Keratinocyte (primary cell): Measurements from ENCODE around the gene PIK3AP1. TPM values are rescaled to one million over a fixed set of nuclear protein-coding genes. Genes with fewer than 3 reads are reported as not detected.

Experiments
- DNase-seq: peaks from one replicate; pipeline ENCODE4 v3.0.0-alpha.2; 2011; ENCODE audit warnings: low read depth, missing footprints, low spot score
- FAIRE-seq: peaks from 2 replicates; lab custom pipeline; 2011; peaks lifted over from hg19 to GRCh38; lab: Jason Lieb, UNC
- H2AFZ ChIP-seq: 2 replicates; pipeline ENCODE4 v1.6.0; 2012; ENCODE audit warnings: low read length, control low read depth, inconsistent platforms; ENCODE audit not compliant: control insufficient read depth
- H3K27ac ChIP-seq: 2 replicates; pipeline ENCODE4 v1.5.1; 2011; ENCODE audit warnings: low read length; ENCODE audit not compliant: control insufficient read depth, insufficient read depth
- H3K27me3 ChIP-seq: 3 replicates; pipeline ENCODE4 v1.6.0; 2011; ENCODE audit warnings: low read length; ENCODE audit not compliant: control insufficient read depth, insufficient read depth; ENCODE audit errors: extremely low read depth
- H3K36me3 ChIP-seq, 2 experiments: 2 replicates in 1 of 2; 3 replicates in 1 of 2; pipeline ENCODE4 v1.5.1; 2011; ENCODE audit warnings: low read length in 2 of 2, mild to moderate bottlenecking in 1 of 2; ENCODE audit not compliant: control insufficient read depth in 2 of 2, insufficient read depth in 2 of 2; ENCODE audit errors: extremely low read depth in 1 of 2
- H3K4me1 ChIP-seq: 3 replicates; pipeline ENCODE4 v1.5.1; 2011; ENCODE audit warnings: low read length; ENCODE audit not compliant: control insufficient read depth, insufficient read depth; ENCODE audit errors: extremely low read depth
- H3K4me2 ChIP-seq: 3 replicates; pipeline ENCODE4 v1.6.0; 2011; ENCODE audit warnings: low read depth, low read length; ENCODE audit not compliant: control insufficient read depth, insufficient read depth; ENCODE audit errors: extremely low read depth
- H3K4me3 ChIP-seq, 3 experiments: fragments of 200-600 bp in 1 of 3; sonication (generic) in 1 of 3; 2 replicates in 2 of 3; 3 replicates in 1 of 3; pipeline ENCODE4 v1.5.1; 2011 to 2016; ENCODE audit warnings: low read length in 3 of 3, mild to moderate bottlenecking in 3 of 3, control low read depth in 2 of 3, inconsistent platforms in 1 of 3, low read depth in 1 of 3, mixed read lengths in 1 of 3, mixed run types in 1 of 3, moderate library complexity in 1 of 3; ENCODE audit not compliant: control insufficient read depth in 2 of 3, insufficient read depth in 2 of 3; ENCODE audit errors: extremely low read depth in 1 of 3
- H3K79me2 ChIP-seq: 2 replicates; pipeline ENCODE4 v1.6.0; 2012; ENCODE audit warnings: low read length; ENCODE audit not compliant: control insufficient read depth, insufficient read depth
- H3K9ac ChIP-seq: 3 replicates; pipeline ENCODE4 v1.6.0; 2011; ENCODE audit warnings: low read length; ENCODE audit not compliant: control insufficient read depth, insufficient read depth; ENCODE audit errors: extremely low read depth
- H3K9me1 ChIP-seq: 3 replicates; pipeline ENCODE4 v1.6.0; 2011; ENCODE audit warnings: low read length; ENCODE audit not compliant: control insufficient read depth, insufficient read depth; ENCODE audit errors: extremely low read depth
- H3K9me3 ChIP-seq: 2 replicates; pipeline ENCODE4 v1.5.1; 2012; ENCODE audit warnings: low read depth, low read length; ENCODE audit not compliant: control insufficient read depth
- H4K20me1 ChIP-seq: 3 replicates; pipeline ENCODE4 v1.6.0; 2011; ENCODE audit warnings: low read length; ENCODE audit not compliant: control insufficient read depth, insufficient read depth; ENCODE audit errors: extremely low read depth
- EZH2 ChIP-seq: IDR thresholded peaks from one replicate; pipeline ENCODE4 v1.6.1; 2012; ENCODE audit warnings: inconsistent platforms, mild to moderate bottlenecking, low read length, moderate library complexity
- dilution Hi-C: fragments of 300-500 bp; cut with MboI; formaldehyde crosslinking; loops from one replicate; pipeline ENCODE4 v1.7.0; 2020; ENCODE audit warnings: low sequenced_read_pairs; ENCODE audit not compliant: extremely low pct_ligation_motif_present
- polyA plus RNA-seq, 5 experiments: library from polyadenylated mRNA; depleted of rRNA in 3 of 5; stranded (reverse) in 3 of 5; stranded (forward) in 1 of 5; unstranded in 1 of 5; fragments of >200 nt; gene quantifications; 1 replicate in 1 of 5; 2 replicates in 3 of 5; 3 replicates in 1 of 5; pipeline versions ENCODE4 v1.2.1 to v1.2.3, GENCODE V29; 2011 to 2012; ENCODE audit warnings: missing spikeins in 2 of 5, low read depth in 1 of 5, low replicate concordance in 1 of 5
- TF ChIP-seq, protein P1 (sequence below), 3 experiments: IDR thresholded peaks in 1 of 3; conservative IDR thresholded peaks in 1 of 3; optimal IDR thresholded peaks in 1 of 3; 2 replicates in 2 of 3; 3 replicates in 1 of 3; pipeline versions ENCODE3 to v1.5.1; 2011; ENCODE audit warnings: low read length in 3 of 3, mild to moderate bottlenecking in 3 of 3, moderate library complexity in 2 of 3, control low read depth in 1 of 3, inconsistent platforms in 1 of 3; ENCODE audit not compliant: insufficient read depth in 2 of 3; ENCODE audit errors: extremely low read depth in 1 of 3

Gene PIK3AP1
- polyA plus RNA-seq, 1 donor (not counting 4 experiments of a cell fraction or from before 2014, with no cell fraction given) = not detected

- TF ChIP-seq, protein P1, sequence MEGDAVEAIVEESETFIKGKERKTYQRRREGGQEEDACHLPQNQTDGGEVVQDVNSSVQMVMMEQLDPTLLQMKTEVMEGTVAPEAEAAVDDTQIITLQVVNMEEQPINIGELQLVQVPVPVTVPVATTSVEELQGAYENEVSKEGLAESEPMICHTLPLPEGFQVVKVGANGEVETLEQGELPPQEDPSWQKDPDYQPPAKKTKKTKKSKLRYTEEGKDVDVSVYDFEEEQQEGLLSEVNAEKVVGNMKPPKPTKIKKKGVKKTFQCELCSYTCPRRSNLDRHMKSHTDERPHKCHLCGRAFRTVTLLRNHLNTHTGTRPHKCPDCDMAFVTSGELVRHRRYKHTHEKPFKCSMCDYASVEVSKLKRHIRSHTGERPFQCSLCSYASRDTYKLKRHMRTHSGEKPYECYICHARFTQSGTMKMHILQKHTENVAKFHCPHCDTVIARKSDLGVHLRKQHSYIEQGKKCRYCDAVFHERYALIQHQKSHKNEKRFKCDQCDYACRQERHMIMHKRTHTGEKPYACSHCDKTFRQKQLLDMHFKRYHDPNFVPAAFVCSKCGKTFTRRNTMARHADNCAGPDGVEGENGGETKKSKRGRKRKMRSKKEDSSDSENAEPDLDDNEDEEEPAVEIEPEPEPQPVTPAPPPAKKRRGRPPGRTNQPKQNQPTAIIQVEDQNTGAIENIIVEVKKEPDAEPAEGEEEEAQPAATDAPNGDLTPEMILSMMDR (optimal IDR thresholded peaks at IDR 0.05 in 1 of 3, IDR thresholded peaks at IDR 0.05 in 1 of 3, conservative IDR thresholded peaks at IDR 0.05 in 1 of 3; ENCODE audit: extremely low read depth in 1 of 3, insufficient read depth in 2 of 3, low read length in 3 of 3) = no peak
- no peak for TF ChIP-seq EZH2
- no peak overlapping the region for H3K27ac ChIP-seq
- H3K9me1 ChIP-seq = no peaks in the 10 kb centered on the region
- no peak overlapping the region for H3K9ac ChIP-seq
- no peak overlapping the region for H3K4me3 ChIP-seq
- peaks cover 17% of the 10 kb centered on the region for H3K4me1 ChIP-seq
- H4K20me1 ChIP-seq = no peaks in the 10 kb centered on the region
- DNase-seq = no peak
- dilution Hi-C loops = no loop called here
- H3K36me3 ChIP-seq = no peaks in the 10 kb centered on the region
- peaks cover 3% of the 10 kb centered on the region for H3K9me3 ChIP-seq
- H3K4me2 ChIP-seq = no peak overlapping the region
- H3K27me3 ChIP-seq = no peaks in the 10 kb centered on the region
- no peak for FAIRE-seq
- H3K79me2 ChIP-seq = no peaks in the 10 kb centered on the region
- no peak overlapping the region for H2AFZ ChIP-seq
These were observed 128.4 kb downstream of the PIK3AP1 start for GRCh38 chr10:96591946-96592345.

DNA sequence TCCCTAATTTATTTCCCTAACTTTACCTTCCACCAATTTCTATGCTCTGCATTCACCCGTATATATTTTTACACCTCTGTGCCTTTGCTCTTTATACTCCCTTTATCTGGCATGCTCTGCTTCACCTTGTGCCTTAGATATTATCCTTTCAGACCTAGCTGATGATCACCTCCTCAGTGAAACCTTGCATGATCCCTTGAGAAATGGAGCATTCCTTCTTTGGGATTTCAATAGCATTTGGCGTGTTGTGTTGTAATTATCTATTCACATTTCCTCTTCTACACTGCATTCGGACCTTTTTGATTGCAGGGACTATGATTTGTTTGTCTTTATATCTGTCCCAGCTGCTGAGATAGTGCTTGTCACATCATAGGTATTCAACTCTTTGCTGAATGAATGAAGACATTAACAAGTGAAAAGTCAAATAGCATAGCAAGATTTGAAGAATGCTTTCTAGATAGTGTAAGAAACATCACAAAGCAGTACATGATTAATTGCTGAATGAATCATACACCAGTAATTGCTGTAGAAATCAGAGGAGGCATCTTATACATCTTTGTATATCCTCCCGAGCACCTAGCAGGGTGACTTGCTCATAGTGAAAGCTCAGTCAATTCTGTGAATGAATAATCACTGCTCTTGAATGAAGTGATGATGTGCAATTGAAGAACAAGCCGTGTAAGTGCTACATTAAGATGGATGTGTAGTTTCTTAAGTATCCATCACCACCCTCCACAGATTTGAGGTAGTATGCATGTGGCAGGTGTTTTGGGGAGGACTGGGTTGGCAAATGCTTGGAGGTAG, 131.5 kb downstream of the PIK3AP1 start:
- peaks cover 28% of the 10 kb centered on the region for H3K79me2 ChIP-seq
- no peak overlapping the region for H2AFZ ChIP-seq
- H3K9me3 ChIP-seq = peaks cover 3% of the 10 kb centered on the region
- no peak overlapping the region for H3K9ac ChIP-seq
- H3K4me1 ChIP-seq = peaks cover 21% of the 10 kb centered on the region
- TF ChIP-seq, protein P1 (optimal IDR thresholded peaks at IDR 0.05 in 1 of 3, IDR thresholded peaks at IDR 0.05 in 1 of 3, conservative IDR thresholded peaks at IDR 0.05 in 1 of 3; ENCODE audit: extremely low read depth in 1 of 3, insufficient read depth in 2 of 3, low read length in 3 of 3) = no peak
- dilution Hi-C loops = no loop called here
- H3K9me1 ChIP-seq = no peaks in the 10 kb centered on the region
- H3K36me3 ChIP-seq = no peaks in the 10 kb centered on the region
- peak; percentile 45 for DNase-seq
- no peaks in the 10 kb centered on the region for H3K27me3 ChIP-seq
- no peaks in the 10 kb centered on the region for H4K20me1 ChIP-seq
- FAIRE-seq = peak; percentile 13
- H3K4me3 ChIP-seq = no peak overlapping the region
- peak overlapping the region; percentile 20 for H3K4me2 ChIP-seq
- H3K27ac ChIP-seq = no peak overlapping the region
